Tibial nerve (tissue), 4 donors: ENCODE measurements around the gene TECPR2. TPM values are rescaled to one million over a fixed set of nuclear protein-coding genes. Genes with fewer than 3 reads are reported as not detected.
A peak's percentile ranks its signal among the peaks of the same experiment; 100 is the strongest.

Experiments used
- DNase-seq, 2 donors: peaks; one replicate each; pipeline ENCODE4 v3.0.0-alpha.2; 2019; ENCODE audit warnings: low spot score in 2 of 2
- H3K27ac ChIP-seq, 4 donors: fragments of 200-600 bp; sonication (generic) in 3 of 4; one replicate each; pipeline ENCODE4 v1.5.1; 2017 to 2019; ENCODE audit warnings: mild to moderate bottlenecking in 1 of 4
- H3K27me3 ChIP-seq, 2 donors: fragments of 200-600 bp; sonication (generic) in 1 of 2; one replicate each; pipeline versions ENCODE4 v1.5.1 to v1.6.0; 2017 to 2019
- H3K36me3 ChIP-seq, 3 donors: fragments of 200-600 bp; sonication (generic); one replicate each; pipeline ENCODE4 v1.5.1; 2018 to 2019
- H3K4me1 ChIP-seq, 4 donors: fragments of 200-600 bp; sonication (generic) in 3 of 4; one replicate each; pipeline ENCODE4 v1.5.1; 2017 to 2019
- H3K4me3 ChIP-seq, 4 donors: fragments of 200-600 bp; sonication (generic) in 3 of 4; one replicate each; pipeline ENCODE4 v1.5.1; 2017 to 2019; ENCODE audit warnings: mild to moderate bottlenecking in 1 of 4, moderate library complexity in 1 of 4
- H3K9me3 ChIP-seq, 4 donors: fragments of 200-600 bp; sonication (generic) in 3 of 4; one replicate each; pipeline ENCODE4 v1.5.1; 2017 to 2019
- CTCF ChIP-seq, 5 experiments: fragments of 200-600 bp in 3 of 5; fragments of 450-650 bp in 2 of 5; sonication (generic) in 3 of 5; IDR thresholded peaks; one replicate each; pipeline ENCODE4 v1.5.1; 2016 to 2019; ENCODE audit warnings: antibody characterized with exemption in 5 of 5, mild to moderate bottlenecking in 3 of 5, moderate library complexity in 2 of 5
- EP300 ChIP-seq, 2 donors: sonication (generic); formaldehyde crosslinking; IDR thresholded peaks; one replicate each; pipeline ENCODE4 v1.6.1; 2017; ENCODE audit warnings: antibody characterized with exemption in 2 of 2, mild to moderate bottlenecking in 1 of 2
- POLR2A ChIP-seq, 2 donors: fragments of 450-650 bp; IDR thresholded peaks; one replicate each; pipeline ENCODE4 v1.6.1; 2017; ENCODE audit warnings: antibody characterized with exemption in 2 of 2, mild to moderate bottlenecking in 2 of 2, moderate library complexity in 2 of 2
- WGBS, 2 donors: methylation state at CpG; one replicate each; pipeline ENCODE4 v1.1.5; 2018; 5-methylcytosine and 5-hydroxymethylcytosine counted together
- total RNA-seq, 4 donors: library from RNA; depleted of rRNA; stranded (reverse); fragments of >200 nt; gene quantifications; one replicate each; pipeline ENCODE4 v1.1.0, GENCODE V29; 2016

Gene TECPR2
- total RNA-seq, 4 donors from 2014 or later, result 21.2 to 77.7 (median 32.8) TPM

GRCh38 chr14:102352213-102352612 lies 10.5 kb upstream of the TECPR2 start:
- Histone ChIP-seq H3K4me1 (peaks cover 0 to 11% (median 0%) of the 10 kb centered on the region in 4 donors), H3K4me3 (no peak overlapping the region), H3K36me3 (peaks cover 6 to 98% (median 13%) of the 10 kb centered on the region in 3 donors), H3K27ac (peak overlapping the region in 1 of 4 donors; percentile 6), H3K9me3 (no peaks in the 10 kb centered on the region), H3K27me3 (no peaks in the 10 kb centered on the region)
- TF ChIP-seq EP300 (IDR thresholded peaks at IDR 0.05) (no peak), CTCF (IDR thresholded peaks at IDR 0.05) (no peak), POLR2A (IDR thresholded peaks at IDR 0.05) (no peak)
- DNase-seq, result no peak
- 57 to 69% methylated on average over 4 of the region's 4 CpGs for WGBS, 2 donors

- Histone ChIP-seq H3K27me3 (no peaks in the 10 kb centered on the region), H3K27ac (no peak overlapping the region), H3K4me3 (no peak overlapping the region), H3K4me1 (peaks cover 0 to 11% (median 0%) of the 10 kb centered on the region in 4 donors), H3K9me3 (no peaks in the 10 kb centered on the region), H3K36me3 (peaks cover 6 to 98% (median 16%) of the 10 kb centered on the region in 3 donors)
- TF ChIP-seq EP300 (IDR thresholded peaks at IDR 0.05), result no peak
- no peak for TF ChIP-seq POLR2A (IDR thresholded peaks at IDR 0.05)
- no peak for TF ChIP-seq CTCF (IDR thresholded peaks at IDR 0.05)
- 86 to 87% methylated on average over 8 of the region's 8 CpGs for WGBS, 2 donors
- no peak for DNase-seq
These were observed 9.6 kb upstream of the TECPR2 start for GRCh38 chr14:102353126-102353619.

GRCh38 chr14:102356280-102356679 lies 6.5 kb upstream of the TECPR2 start:
- Histone ChIP-seq H3K27me3 (no peaks in the 10 kb centered on the region), H3K4me3 (no peak overlapping the region), H3K27ac (no peak overlapping the region), H3K9me3 (no peaks in the 10 kb centered on the region), H3K4me1 (peaks cover 0 to 16% (median 2%) of the 10 kb centered on the region in 4 donors), H3K36me3 (peaks cover 6 to 75% (median 19%) of the 10 kb centered on the region in 3 donors)
- 90 to 96% methylated on average over 3 of the region's 3 CpGs for WGBS, 2 donors
- DNase-seq, result no peak
- TF ChIP-seq EP300 (IDR thresholded peaks at IDR 0.05) (no peak), CTCF (IDR thresholded peaks at IDR 0.05) (no peak), POLR2A (IDR thresholded peaks at IDR 0.05) (no peak)

- H3K4me3 ChIP-seq, result no peak overlapping the region
- H3K36me3 ChIP-seq, result peaks cover 5 to 47% (median 19%) of the 10 kb centered on the region in 3 donors
- H3K4me1 ChIP-seq, result peaks cover 0 to 25% (median 22%) of the 10 kb centered on the region in 4 donors
- no peaks in the 10 kb centered on the region for H3K27me3 ChIP-seq
- 94 to 97% methylated on average over 2 of the region's 2 CpGs for WGBS, 2 donors
- TF ChIP-seq CTCF (IDR thresholded peaks at IDR 0.05), result no peak
- TF ChIP-seq POLR2A (IDR thresholded peaks at IDR 0.05), result no peak
- no peak for TF ChIP-seq EP300 (IDR thresholded peaks at IDR 0.05)
- no peaks in the 10 kb centered on the region for H3K9me3 ChIP-seq
- H3K27ac ChIP-seq, result no peak overlapping the region
- DNase-seq, result no peak
These were observed 3.4 kb upstream of the TECPR2 start for GRCh38 chr14:102359341-102359740.

GRCh38 chr14:102360388-102360787 lies 2.4 kb upstream of the TECPR2 start:
- Histone ChIP-seq H3K36me3 (peaks cover 0 to 36% (median 14%) of the 10 kb centered on the region in 3 donors), H3K4me3 (no peak overlapping the region), H3K27ac (no peak overlapping the region), H3K9me3 (no peaks in the 10 kb centered on the region), H3K4me1 (peaks cover 0 to 30% (median 23%) of the 10 kb centered on the region in 4 donors), H3K27me3 (no peaks in the 10 kb centered on the region)
- DNase-seq, result no peak
- no peak for TF ChIP-seq CTCF (IDR thresholded peaks at IDR 0.05)
- TF ChIP-seq EP300 (IDR thresholded peaks at IDR 0.05), result no peak
- no peak for TF ChIP-seq POLR2A (IDR thresholded peaks at IDR 0.05)
- 94 to 96% methylated on average over 3 of the region's 3 CpGs for WGBS, 2 donors
